CD4-positive, alpha-beta T cell treated with Interleukin-1 beta for 1 hour (primary cell): ENCODE measurements around the gene SLC27A1.

ENCODE experiments used
- DNase-seq, 2 donors: peaks; one replicate each; pipeline ENCODE4 v3.0.0-alpha.2; 2020 to 2022

The SLC27A1 gene

DNA sequence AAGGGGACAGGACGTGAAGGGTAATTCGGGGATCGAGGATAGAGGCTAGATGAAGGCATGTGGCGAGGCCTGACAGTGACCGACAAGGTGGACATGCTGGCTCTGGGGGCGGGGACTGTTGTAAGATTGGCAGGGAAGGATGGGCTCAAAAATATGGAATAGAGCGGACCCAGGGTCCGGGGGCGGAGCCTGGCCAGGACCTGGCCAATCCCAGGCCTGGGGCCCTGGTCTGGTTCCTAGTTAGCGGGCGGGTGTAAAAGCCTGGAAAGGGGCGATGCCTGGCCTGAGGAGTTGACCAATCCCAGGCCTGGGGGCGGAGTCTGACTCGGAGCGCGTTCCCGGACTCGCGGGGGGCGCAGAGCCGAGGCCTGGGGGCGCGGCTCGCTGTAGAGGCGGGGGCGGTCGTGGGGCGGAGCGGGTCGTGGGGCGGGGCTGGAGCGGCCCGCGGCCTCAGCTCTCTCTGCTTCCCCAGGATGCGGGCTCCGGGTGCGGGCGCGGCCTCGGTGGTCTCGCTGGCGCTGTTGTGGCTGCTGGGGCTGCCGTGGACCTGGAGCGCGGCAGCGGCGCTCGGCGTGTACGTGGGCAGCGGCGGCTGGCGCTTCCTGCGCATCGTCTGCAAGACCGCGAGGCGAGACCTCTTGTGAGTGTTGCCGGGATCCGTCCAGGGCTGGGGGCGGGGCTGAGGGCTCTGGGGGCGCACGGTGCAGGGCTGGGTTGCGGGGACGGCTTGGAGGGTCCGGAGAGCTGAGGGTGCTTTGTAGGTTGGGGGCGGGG lies at the start of gene SLC27A1:
SLC27A1 (plus strand) TSS at position 457 of the 774 bp plus-strand sequence; CDS start at position 474, 17 bp downstream.
- peak; percentile 93 to 95 for DNase-seq

DNA sequence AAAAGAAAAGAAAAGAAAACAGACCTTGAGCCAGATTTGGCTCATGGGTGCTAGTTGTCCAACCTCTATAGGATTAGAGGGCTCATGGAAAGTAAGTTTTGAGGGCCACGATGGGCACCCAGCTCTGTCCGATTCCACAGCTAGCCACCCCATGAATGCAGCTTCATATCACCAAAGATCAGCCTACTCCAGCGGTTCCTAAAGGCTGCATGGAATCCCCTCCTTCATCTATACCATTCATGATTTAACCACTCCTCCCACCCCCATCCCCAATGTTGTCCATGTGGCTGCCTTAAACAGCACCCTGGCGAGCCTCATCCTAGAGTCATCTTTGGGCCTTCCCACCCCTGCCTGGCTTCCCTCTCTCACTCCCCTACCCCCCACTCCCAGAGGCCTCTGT lies 48.4 kb upstream of the SLC27A1 start:
- no peak for DNase-seq

DNA sequence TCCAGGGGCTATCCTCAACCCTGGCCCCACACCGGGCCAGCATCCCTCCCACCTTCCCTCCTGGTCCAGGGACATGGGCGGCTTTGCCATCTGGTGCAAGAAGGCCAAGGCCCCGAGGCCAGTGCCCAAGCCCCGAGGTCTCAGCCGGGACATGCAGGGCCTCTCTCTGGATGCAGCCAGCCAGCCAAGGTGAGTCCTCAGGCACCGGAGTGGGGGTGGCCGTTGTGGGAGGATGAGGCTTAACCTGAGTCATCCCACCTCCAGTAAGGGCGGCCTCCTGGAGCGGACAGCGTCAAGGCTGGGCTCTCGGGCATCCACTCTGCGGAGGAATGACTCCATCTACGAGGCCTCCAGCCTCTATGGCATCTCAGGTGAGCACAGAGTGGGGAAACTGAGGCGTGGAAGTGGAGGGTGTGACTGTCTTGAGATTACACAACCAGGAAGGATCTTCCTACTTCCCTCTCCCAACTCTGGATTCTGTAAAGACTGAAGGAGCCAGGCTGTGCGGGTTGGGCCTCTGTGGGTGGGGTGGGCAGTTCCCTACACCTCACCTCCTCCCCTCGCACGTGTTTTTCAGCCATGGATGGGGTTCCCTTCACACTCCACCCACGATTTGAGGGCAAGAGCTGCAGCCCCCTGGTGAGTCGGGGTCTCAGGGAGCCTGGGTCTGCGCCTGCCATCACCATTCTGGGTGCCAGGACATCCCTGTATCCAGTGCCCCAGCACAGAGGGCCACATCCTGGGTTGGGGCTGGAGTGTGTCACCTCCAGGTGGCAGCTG lies 46.7 kb upstream of the SLC27A1 start:
- DNase-seq, result no peak

DNA sequence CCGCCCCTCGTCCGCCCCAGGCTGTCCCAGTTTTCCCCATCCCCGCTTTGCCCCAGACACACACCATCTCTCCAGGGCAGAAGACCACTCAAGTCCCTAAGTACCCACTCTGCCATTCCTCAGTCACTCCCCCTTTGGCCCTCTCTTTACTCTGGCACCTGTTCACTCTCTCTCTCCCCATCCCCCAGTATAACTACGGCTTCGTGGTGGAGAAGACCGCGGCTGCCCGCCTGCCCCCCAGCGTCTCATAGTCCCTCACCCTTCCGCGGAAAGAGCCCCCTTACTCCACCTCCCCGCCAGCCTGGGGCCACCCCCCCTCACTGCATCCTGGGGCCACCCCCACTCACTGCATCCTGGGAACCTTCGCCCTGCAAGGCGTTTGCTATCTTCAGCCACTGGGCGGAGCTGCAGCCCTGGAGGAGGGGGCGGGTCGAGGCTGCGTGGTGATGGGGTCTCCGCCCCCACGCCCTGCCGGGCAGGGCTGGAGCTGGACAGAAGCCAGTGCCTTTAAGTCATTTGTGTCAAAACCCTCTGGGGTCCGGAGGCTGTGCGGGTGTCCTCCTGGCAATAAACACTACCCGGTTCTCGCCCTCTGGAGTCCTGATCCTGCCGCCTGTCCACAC lies 45.5 kb upstream of the SLC27A1 start:
- DNase-seq, result no peak

DNA sequence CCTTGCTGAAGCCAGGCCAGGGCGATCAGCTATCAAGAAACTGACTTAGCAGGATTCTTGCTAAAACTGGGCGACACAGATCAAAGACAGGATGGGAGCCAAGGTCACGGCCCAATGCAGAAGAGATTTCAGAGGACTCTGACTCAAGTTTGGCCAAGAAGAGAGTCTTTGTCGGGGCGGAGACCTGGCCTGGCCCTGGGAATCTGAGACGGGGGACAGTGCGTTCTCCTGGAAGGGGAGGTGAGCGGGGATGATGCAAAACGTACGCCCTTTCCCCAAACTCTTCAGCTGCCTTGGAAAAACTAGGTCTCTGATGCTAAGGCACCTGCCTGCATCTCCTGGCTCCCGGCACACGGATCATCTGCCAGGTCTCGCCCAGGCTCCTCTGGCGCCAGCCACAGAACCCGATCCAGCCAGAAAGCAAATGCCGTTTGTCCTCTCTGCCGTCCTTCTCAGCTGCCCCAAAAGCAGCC lies 40.6 kb upstream of the SLC27A1 start:
- DNase-seq, result no peak

DNA sequence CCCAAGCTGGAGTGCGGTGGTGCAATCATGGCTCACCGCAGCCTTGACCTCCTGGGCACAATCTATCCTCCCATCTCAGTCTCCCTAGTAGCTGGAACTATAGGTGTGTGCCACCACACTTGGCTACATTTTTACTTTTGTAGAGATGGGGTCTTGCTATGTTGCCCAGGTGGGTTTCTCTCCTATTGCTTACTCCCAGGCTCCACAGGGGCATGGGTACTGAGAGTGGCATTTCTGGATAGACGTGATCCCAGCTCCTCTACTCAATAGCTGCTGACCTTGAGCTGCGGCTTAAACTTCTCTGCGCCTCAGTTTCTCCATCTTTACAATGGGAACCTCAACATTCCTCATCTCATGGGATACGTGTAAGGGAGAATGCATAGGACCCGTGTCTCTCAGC lies 38.9 kb upstream of the SLC27A1 start:
- DNase-seq, result no peak

DNA sequence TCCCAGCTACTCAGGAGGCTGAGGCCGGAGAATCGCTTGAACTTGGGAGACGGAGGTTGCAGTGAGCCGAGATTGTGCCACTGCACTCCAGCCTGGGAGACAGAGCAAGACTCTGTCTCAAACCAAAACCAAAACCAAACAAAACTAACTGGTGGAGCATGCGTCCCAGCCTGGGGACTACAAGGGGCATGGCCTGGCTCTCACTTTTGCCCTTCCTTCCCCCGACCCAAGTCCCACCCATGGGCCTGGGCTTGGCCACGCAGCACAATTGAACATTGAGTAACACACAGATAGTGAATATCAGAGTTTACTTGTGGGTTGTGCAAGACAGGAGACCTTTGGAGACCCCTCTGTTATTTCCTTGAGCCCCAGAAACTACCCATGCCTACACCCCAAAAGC lies 35.1 kb upstream of the SLC27A1 start:
- no peak for DNase-seq

DNA sequence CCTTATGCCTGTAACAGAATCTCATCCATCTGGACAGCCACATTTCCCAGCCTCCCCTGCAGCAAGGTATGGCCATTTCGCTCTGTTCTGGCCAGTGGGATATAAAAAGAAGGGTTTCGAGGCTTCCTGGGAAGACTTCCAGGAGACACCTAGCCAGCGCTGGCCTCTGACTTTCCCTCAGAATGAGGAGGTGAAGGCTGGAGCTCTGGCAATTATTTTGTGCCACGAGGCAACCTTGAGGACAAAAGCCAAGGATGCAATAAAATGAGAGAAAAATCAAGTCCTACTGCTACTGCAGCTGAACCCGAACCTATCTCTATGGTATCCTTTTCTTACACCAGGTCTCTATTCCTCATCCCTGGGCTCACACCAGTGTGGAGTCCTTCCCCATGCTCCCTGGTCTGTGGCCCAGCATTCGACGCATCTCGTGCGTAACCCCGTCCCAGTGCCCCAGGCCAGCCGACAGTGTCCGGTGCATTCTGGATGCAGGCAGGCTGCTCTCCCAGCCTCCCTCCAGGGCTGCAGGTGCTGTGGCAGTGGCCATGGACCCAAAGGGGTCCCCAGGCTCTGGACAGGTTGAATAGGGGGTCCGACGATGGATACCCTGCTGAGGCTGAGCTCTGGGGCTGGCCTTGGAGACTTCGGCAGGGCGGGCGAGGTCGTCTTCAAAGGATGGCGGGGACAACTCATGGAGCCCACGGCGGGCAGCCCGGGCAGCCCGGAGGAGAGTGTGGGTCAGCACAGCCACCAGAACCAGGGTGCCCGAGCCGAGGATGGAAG lies 34.0 kb upstream of the SLC27A1 start:
- DNase-seq, result no peak

DNA sequence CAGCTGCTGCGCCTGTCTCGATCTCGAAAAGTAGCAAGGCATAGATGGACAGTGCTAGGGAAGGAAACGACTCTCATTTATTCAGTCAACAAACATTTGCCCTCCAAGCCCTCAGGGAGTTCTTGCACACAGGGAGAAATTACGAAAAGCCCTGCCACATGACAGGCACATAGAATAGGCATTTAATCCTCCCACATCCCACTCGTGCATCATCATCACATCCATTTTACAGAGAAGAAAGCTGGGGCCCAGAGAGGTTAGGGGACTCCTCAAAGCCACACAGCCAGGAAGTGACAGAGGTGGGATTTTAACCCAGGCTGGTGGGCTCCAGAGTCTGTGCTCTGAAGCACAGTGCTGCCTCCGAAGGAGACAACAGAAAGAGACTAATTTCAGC lies 33.5 kb upstream of the SLC27A1 start:
- DNase-seq, result no peak

DNA sequence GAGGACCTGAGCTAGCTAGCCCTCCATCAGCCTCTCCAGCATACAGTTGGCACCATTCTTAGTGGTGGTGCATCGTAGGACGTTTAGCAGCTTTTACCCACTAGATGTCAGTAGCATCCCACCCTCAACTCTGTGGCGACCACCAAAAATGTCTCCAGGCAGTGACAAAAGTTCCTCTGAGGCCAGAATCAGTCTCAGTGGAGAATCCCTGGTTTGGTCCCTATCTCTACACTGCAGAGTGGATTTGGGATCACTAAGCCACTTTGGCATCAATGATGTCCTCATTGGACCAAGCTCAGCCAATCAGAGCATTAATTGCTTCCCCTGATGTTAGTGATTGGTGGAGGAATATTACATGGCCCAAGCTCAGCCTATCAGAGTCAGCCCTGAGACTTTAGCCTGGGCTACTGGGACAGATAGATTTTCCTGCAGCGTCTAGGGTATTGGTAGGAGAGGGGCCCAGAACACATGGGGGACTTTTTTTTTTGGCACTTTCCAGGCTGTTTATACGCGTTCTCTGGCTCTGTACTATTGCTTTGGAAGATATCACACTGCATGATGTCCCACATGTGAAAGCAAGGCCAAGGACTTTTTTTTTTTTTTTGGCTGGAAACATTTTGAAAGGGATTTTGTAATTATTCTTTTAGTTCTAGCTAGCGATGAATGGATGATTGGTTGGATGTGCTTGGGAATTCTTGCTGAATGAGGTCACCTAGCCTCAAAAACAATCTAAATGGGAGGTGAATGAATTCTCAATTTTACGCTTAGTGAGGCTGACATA lies 28.9 kb upstream of the SLC27A1 start:
- DNase-seq, result peak in 1 of 2 donors; percentile 17

DNA sequence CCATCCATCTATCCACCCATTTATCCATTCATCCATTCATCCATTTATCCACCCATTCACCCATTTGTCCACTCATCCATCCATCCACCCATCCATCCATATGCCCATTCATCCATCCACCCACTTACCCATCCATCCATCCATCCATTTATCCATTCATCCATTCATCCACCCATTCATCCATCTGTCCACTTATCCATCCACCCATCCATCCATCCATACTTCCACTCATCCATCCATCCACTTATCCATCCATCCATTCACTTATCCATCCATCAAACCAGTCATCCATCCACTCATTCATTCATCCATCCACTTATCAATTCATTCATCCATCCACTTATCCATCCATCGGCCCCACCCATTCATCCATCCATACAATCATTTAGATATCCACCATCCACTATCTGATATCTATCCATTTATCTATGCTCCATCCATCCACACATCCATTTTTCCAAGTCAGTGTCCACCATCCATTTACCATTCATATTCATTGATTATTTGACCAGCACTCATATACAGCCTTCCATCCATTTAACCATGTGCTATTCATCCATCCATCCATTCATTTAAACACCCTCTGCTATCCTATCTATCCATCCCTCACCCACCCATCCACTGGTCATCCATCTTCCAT lies 24.7 kb upstream of the SLC27A1 start:
- DNase-seq, result no peak

DNA sequence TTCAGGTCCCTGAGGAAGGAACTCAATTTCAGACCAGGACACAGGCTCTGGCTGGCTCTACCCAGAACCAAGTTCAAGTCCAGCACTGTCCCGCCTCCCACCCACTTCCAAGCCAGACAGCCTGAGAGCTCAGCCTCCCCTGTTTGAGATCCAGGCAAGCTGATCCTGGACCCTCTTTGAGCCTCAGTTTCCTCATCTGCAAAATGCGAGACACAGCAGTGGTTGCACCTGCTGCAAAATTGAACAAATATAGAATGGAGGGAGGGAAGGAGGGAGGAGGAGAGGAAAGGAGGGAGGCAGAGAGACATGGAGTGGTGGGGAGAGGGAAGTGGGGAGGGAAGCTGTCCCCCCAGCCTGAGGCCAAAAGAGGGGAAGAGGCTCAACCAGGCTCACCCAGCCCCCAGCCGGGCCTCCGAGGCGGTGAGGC lies 22.6 kb upstream of the SLC27A1 start:
- no peak for DNase-seq

DNA sequence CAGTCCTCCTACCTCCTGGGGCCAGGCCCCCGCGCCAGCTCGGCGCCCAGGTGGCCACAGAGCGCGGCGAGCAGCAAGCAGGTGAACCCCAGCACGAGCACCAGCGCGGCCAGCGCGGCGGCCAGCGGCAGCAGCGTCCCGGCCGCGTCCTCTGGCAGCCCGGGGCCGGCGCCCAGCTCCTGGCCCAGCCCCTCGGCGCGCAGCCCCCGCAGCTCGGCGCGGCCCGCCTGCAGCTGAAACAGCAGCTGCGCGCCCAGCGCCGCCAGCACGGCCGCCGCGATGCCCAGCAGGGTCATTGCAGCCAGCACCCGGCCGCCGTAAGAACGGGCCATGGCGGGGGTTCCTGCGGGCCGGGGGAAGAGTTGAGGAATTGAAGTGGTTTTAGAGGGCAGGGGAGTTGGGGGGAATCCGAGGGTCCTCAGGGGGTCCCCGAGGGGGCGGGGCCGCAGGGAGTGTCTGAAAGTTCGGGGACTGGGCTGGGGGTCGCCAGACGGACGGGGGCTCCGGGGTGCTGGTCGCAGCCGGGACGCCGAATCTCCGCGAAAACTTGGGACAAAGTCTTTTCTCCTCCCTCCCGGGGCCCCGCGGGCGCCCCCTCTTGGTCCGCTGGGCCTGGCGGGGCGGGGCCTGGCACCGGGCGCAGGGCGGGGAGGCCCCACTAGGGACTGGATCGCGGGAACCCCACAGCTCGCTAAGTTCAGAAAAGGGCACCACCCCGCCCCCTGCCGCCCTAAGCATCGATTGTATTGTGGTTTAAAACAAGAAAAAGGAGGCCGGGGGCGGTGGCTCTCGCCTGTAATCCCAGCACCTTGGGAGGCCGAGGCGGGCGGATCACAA lies 22.0 kb upstream of the SLC27A1 start, which contains the start of gene TMEM221:
TMEM221 (minus strand) TSS at position 538 of the 837 bp plus-strand sequence; CDS start at position 332, 206 bp downstream.
- DNase-seq, result peak; percentile 57 to 59

DNA sequence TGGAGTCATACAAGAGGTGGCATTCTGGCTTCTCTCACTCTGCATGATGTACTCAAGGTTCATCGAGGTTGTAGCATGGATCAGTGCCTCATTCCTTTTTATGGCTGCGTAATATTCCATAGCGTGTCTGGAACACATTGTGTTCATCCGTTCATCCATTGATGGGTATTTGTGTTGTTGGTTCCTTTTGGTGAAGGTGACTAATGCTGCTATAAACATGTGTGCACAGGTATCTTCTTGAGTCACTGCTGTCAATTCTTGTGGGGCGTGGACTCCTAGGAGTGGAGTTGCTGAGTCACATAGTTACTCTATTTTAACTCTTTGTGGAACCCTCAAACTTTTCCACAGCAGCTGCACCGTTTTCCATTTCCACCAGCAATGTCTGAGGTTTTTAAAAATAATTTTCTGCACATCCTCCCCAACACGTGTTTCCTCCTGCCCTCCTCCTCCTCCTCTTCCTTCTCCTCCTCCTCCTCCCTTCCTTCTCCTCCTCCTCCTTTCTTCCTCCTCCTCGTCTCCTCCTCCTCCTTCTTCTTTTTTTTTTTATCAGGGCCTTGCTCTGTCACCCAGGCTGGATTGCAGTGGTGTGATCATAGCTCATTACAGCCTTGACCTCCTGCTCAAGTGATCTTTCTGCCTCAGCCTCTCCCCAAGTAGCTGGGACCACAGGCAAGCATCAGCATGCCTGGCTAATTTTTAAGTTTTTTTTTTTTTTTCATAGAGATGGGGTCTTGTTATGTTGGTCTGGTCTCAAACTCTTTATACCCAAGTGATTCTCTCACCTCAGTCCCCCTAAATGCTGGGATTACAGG lies 19.9 kb upstream of the SLC27A1 start:
- no peak for DNase-seq

DNA sequence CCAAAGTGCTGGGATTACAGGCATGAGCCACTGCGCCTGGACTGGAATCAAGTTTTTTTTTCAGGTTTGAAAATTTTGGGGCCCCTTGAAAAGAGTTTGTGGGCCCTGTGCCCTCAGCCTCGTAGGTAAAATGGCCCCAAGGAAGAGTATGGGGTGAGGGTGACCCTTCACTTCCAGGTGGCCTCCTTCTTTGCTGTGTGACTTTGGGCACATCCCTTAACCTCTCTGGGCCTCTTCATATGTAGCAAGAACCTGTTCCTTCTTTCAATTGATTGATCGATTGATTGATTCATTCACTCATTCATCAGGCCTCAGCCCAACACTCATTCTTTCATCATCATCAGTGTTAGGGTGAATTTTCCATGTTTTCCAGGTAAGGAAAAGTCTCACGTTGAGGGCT lies 18.5 kb upstream of the SLC27A1 start:
- no peak for DNase-seq

DNA sequence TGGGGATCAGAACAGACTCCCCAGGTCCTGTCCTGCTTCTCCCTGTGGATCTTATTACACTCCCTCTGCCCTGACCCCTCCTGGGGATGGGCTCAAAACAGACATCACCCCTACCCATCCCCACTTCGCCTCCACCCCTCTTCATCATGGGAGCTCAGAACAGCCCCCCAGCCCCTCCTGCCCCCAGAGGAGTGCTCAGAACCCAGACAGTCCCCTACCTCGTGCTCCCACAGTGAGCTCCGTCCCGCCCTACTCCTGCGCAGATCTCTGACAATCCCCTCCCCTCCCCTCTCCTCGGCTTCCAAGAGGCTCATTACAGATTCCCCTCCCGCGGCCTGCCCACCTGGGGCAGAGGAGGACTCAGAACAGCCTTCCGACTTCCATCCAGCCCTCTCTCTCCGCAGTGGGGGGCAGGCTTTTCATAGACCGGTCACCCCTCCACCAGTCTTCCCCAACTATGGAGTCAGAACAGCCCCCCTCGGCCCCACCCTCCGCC lies 15.7 kb upstream of the SLC27A1 start:
- DNase-seq, result no peak

DNA sequence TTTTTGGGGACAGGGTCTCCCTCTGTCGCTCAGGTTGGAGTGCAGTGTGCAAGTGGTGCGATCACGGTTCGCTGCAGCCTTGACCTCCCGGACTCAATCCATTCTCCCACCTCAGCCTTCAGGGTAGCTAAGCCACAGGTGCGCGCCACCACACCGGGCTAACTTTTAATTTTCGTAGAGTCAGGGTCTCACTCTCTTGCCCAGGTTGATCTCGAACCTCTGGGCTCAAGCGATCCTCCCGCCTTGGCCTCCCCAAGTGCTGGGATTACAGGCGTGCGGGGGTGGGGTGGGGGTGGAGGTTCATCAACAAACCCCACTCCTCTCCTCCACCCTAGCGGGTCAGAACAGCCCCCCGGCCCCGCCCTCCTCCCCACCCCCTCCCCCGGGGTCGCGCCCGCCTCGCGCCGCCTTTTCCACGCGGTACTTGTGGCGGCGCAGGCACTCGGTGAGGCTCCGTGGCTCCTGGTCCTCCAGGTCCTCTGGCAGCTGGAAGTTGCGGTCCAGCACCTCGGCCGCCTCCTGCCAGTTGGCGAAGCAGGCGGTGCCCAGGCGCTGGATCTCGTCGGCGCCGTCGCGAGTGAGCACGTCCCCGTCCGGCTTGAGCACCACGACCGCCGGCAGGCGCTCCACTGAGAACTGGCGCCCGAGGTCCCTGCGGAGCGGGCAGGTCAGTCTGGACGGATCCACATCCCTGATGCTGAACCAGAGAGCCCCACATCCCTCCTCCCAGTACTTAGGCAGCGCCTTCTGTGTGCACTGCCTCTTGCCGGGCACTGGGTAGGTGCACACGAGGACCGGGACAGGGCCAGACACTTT lies 14.8 kb upstream of the SLC27A1 start:
- DNase-seq, result no peak

DNA sequence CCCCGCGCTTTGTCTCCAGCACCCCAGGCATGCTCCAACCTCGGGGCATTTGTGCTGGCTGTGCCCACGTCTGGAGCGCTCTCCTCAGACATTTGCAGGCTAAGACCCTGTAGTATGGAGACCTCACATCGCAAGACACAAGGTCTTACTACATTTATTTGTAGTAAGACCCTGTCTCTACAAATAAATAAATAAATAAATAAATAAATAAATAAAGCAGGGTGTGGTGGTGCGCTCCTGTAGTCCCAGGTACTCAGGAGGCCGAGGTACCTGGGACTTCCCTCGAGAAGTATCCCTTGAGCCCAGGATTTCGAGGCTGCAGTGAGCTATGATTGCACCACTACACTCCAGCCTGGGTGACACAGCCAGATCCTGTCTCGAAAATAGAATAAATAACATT lies 14.2 kb upstream of the SLC27A1 start:
- DNase-seq, result no peak
